BJ (cell line): ENCODE measurements around the gene COMMD7. TPM values are rescaled to one million over a fixed set of nuclear protein-coding genes. Genes with fewer than 3 reads are reported as not detected.

Experiments used
- CTCF ChIA-PET: fragments of 350-600 bp; formaldehyde crosslinking; extraction: SDS; loops from one replicate; lab custom pipeline; 2021; ENCODE audit warnings: antibody characterized with exemption, inconsistent platforms; lab: Yijun Ruan, JAX
- POLR2A ChIA-PET: fragments of 300-600 bp; sonication (Branson Sonifier 250); formaldehyde crosslinking; extraction: SDS; loops from one replicate; lab custom pipeline; 2021; ENCODE audit warnings: antibody characterized with exemption; lab: Charles Lee
- DNase-seq: peaks from one replicate; pipeline ENCODE4 v3.0.0-alpha.2; 2011; ENCODE audit warnings: low read depth
- H3K27me3 ChIP-seq: 2 replicates; pipeline ENCODE4 v1.6.0; 2011; ENCODE audit warnings: low read length; ENCODE audit not compliant: control insufficient read depth, insufficient read depth
- H3K36me3 ChIP-seq: 2 replicates; pipeline ENCODE4 v1.5.1; 2011; ENCODE audit warnings: low read length; ENCODE audit not compliant: control insufficient read depth, insufficient read depth
- H3K4me3 ChIP-seq: 2 replicates; pipeline ENCODE4 v1.5.1; 2011; ENCODE audit warnings: low read depth, mild to moderate bottlenecking, control low read depth, low read length
- CTCF ChIP-seq: IDR thresholded peaks from 2 replicates; pipeline ENCODE4 v1.5.1; 2011; ENCODE audit warnings: low read depth, mild to moderate bottlenecking, control low read depth, inconsistent platforms, low read length, moderate library complexity; ENCODE audit not compliant: insufficient read depth
- polyA plus RNA-seq: library from polyadenylated mRNA; depleted of rRNA; stranded (reverse); fragments of >200 nt; gene quantifications from 2 replicates; pipeline ENCODE4 v1.2.3, GENCODE V29; 2011

The COMMD7 gene
- polyA plus RNA-seq, 1 experiment, result 73.6 TPM

GRCh38 chr20:32780749-32781655, 37.7 kb upstream of the COMMD7 start:
- no peak for DNase-seq
- ChIA-PET CTCF (interaction anchor here (0.5 to 7.5 kb wide), 4 partner anchors 9 to 106 kb away, joined by 3 to 146 read pairs (median 17); partner anchors contain the start of gene C20orf203), POLR2A (no interaction called here)
- no peak for TF ChIP-seq CTCF
- Histone ChIP-seq H3K4me3 (no peak overlapping the region), H3K27me3 (no peaks in the 10 kb centered on the region), H3K36me3 (no peaks in the 10 kb centered on the region; the same call in 1 of the 2 replicates)

- TF ChIP-seq CTCF, result no peak
- ChIA-PET CTCF (interaction anchor here (6.0 to 7.5 kb wide), 2 partner anchors 10 to 106 kb away, joined by 31 to 146 read pairs; partner anchors contain the start of gene C20orf203), POLR2A (no interaction called here)
- DNase-seq, result no peak
- no peaks in the 10 kb centered on the region; the same call in 1 of the 2 replicates for H3K36me3 ChIP-seq
- no peak overlapping the region for H3K4me3 ChIP-seq
- no peaks in the 10 kb centered on the region for H3K27me3 ChIP-seq
Measured at GRCh38 chr20:32780278-32780677, 37.0 kb upstream of the COMMD7 start.

GRCh38 chr20:32779500-32780211, 36.4 kb upstream of the COMMD7 start:
- no peak for TF ChIP-seq CTCF
- no peak overlapping the region for H3K4me3 ChIP-seq
- ChIA-PET CTCF (interaction anchor here (1.1 to 7.5 kb wide), 14 partner anchors 10 to 517 kb away, joined by 3 to 146 read pairs (median 14); partner anchors contain the start of genes C20orf203, COMMD7 and DNMT3B), POLR2A (no interaction called here)
- no peak for DNase-seq
- H3K36me3 ChIP-seq, result no peaks in the 10 kb centered on the region; the same call in 1 of the 2 replicates
- H3K27me3 ChIP-seq, result no peaks in the 10 kb centered on the region

GRCh38 chr20:32777177-32777956, 34.1 kb upstream of the COMMD7 start:
- CTCF ChIA-PET, result interaction anchor here (0.7 to 7.5 kb wide), 23 partner anchors 9 to 254 kb away, joined by 3 to 146 read pairs (median 6); partner anchors contain the start of genes C20orf203, COMMD7 and DNMT3B
- POLR2A ChIA-PET, result no interaction called here

More at GRCh38 chr20:32777177-32777956, 34.1 kb upstream of the COMMD7 start:
- Histone ChIP-seq H3K27me3 (no peaks in the 10 kb centered on the region), H3K4me3 (no peak overlapping the region), H3K36me3 (no peaks in the 10 kb centered on the region)
- no peak for DNase-seq
- TF ChIP-seq CTCF, result no peak
